Breast epithelium (tissue), 4 donors: ENCODE results near the gene BRIP1. TPM values are rescaled to one million over a fixed set of nuclear protein-coding genes. Genes with fewer than 3 reads are reported as not detected.

Experiments
- DNase-seq, 2 donors: peaks; one replicate each; pipeline ENCODE4 v3.0.0-alpha.2; 2019; ENCODE audit warnings: low spot score in 2 of 2
- H3K27ac ChIP-seq, 2 donors: fragments of 200-600 bp; sonication (generic) in 1 of 2; one replicate each; pipeline ENCODE4 v1.5.1; 2016 to 2019; ENCODE audit warnings: mild to moderate bottlenecking in 1 of 2
- H3K27me3 ChIP-seq, 2 donors: fragments of 200-600 bp; sonication (generic) in 1 of 2; one replicate each; pipeline versions ENCODE4 v1.5.1 to v1.6.0; 2017 to 2019; ENCODE audit warnings: control low read depth in 1 of 2, mild to moderate bottlenecking in 1 of 2
- H3K36me3 ChIP-seq: fragments of 200-600 bp; one replicate; pipeline ENCODE4 v1.5.1; 2019
- H3K4me1 ChIP-seq, 2 donors: fragments of 200-600 bp; sonication (generic); one replicate each; pipeline ENCODE4 v1.5.1; 2016 to 2019; ENCODE audit warnings: control low read depth in 1 of 2
- H3K4me3 ChIP-seq, 3 donors: fragments of 200-600 bp; sonication (generic); 1 replicate in 2 of 3; 2 replicates in 1 of 3; pipeline ENCODE4 v1.5.1; 2016 to 2019; ENCODE audit warnings: mild to moderate bottlenecking in 3 of 3, moderate library complexity in 2 of 3
- H3K9me3 ChIP-seq, 2 donors: fragments of 200-600 bp; sonication (generic) in 1 of 2; one replicate each; pipeline ENCODE4 v1.5.1; 2016 to 2019; ENCODE audit warnings: control low read depth in 1 of 2
- CTCF ChIP-seq, 3 donors: fragments of 450-650 bp; IDR thresholded peaks; one replicate each; pipeline ENCODE4 v1.5.1; 2016 to 2017; ENCODE audit warnings: antibody characterized with exemption in 3 of 3, mild to moderate bottlenecking in 3 of 3, moderate library complexity in 3 of 3
- POLR2A ChIP-seq: fragments of 450-650 bp; IDR thresholded peaks from one replicate; pipeline ENCODE4 v1.6.1; 2016; ENCODE audit warnings: antibody characterized with exemption, mild to moderate bottlenecking, moderate library complexity
- POLR2AphosphoS5 ChIP-seq, 3 donors: sonication (generic); formaldehyde crosslinking; IDR thresholded peaks; one replicate each; pipeline ENCODE4 v1.6.1; 2017; ENCODE audit warnings: antibody characterized with exemption in 3 of 3
- intact Hi-C: fragments of 100-400 bp; cut with DNase I; formaldehyde crosslinking; loops from one replicate; pipeline ENCODE4 v1.15.1; 2023; ENCODE audit warnings: low total_unique reads
- total RNA-seq, 3 donors: library from RNA; depleted of rRNA; stranded (reverse); fragments of >200 nt; gene quantifications; one replicate each; pipeline ENCODE4 v1.1.0, GENCODE V29; 2016

The BRIP1 gene
- total RNA-seq, 3 donors from 2014 or later: 0.33 to 1.0 (median 0.48) TPM

GRCh38 chr17:61808442-61808841 lies 54.9 kb downstream of the BRIP1 start:
- Histone ChIP-seq H3K4me3 (no peak overlapping the region), H3K36me3 (no peaks in the 10 kb centered on the region), H3K4me1 (no peaks in the 10 kb centered on the region), H3K9me3 (no peaks in the 10 kb centered on the region), H3K27me3 (no peaks in the 10 kb centered on the region), H3K27ac (no peak overlapping the region)
- intact Hi-C loops: no loop called here
- TF ChIP-seq POLR2AphosphoS5 (IDR thresholded peaks at IDR 0.05) (no peak), POLR2A (no peak), CTCF (IDR thresholded peaks at IDR 0.05) (no peak)
- DNase-seq: no peak

- no peaks in the 10 kb centered on the region for H3K9me3 ChIP-seq
- no peak overlapping the region for H3K4me3 ChIP-seq
- H3K27ac ChIP-seq: no peak overlapping the region
- H3K36me3 ChIP-seq: no peaks in the 10 kb centered on the region
- H3K4me1 ChIP-seq: no peaks in the 10 kb centered on the region
- DNase-seq: no peak
- TF ChIP-seq POLR2A (no peak), CTCF (IDR thresholded peaks at IDR 0.05) (no peak), POLR2AphosphoS5 (IDR thresholded peaks at IDR 0.05) (no peak)
- intact Hi-C loops: no loop called here
- no peaks in the 10 kb centered on the region for H3K27me3 ChIP-seq
Observed at GRCh38 chr17:61806936-61807335, 56.4 kb downstream of the BRIP1 start.

- H3K9me3 ChIP-seq: no peaks in the 10 kb centered on the region
- intact Hi-C loops: no loop called here
- H3K4me3 ChIP-seq: no peak overlapping the region
- H3K27ac ChIP-seq: no peak overlapping the region
- DNase-seq: no peak
- H3K36me3 ChIP-seq: no peaks in the 10 kb centered on the region
- TF ChIP-seq POLR2A (no peak), CTCF (IDR thresholded peaks at IDR 0.05) (no peak), POLR2AphosphoS5 (IDR thresholded peaks at IDR 0.05) (no peak)
- no peaks in the 10 kb centered on the region for H3K27me3 ChIP-seq
- no peaks in the 10 kb centered on the region for H3K4me1 ChIP-seq
Observed at GRCh38 chr17:61806081-61806828, 57.1 kb downstream of the BRIP1 start.

- no peak for DNase-seq
- Histone ChIP-seq H3K27me3 (no peaks in the 10 kb centered on the region), H3K27ac (no peak overlapping the region), H3K9me3 (no peaks in the 10 kb centered on the region), H3K4me3 (no peak overlapping the region), H3K4me1 (no peaks in the 10 kb centered on the region), H3K36me3 (no peaks in the 10 kb centered on the region)
- TF ChIP-seq POLR2A (no peak), POLR2AphosphoS5 (IDR thresholded peaks at IDR 0.05) (no peak), CTCF (IDR thresholded peaks at IDR 0.05) (no peak)
- intact Hi-C loops: no loop called here
Observed at GRCh38 chr17:61805399-61805798, 57.9 kb downstream of the BRIP1 start.

- Histone ChIP-seq H3K9me3 (no peaks in the 10 kb centered on the region), H3K4me3 (no peak overlapping the region), H3K4me1 (no peaks in the 10 kb centered on the region), H3K36me3 (no peaks in the 10 kb centered on the region), H3K27ac (no peak overlapping the region), H3K27me3 (no peaks in the 10 kb centered on the region)
- no peak for TF ChIP-seq POLR2A
- no peak for TF ChIP-seq POLR2AphosphoS5 (IDR thresholded peaks at IDR 0.05)
- TF ChIP-seq CTCF (IDR thresholded peaks at IDR 0.05): no peak
- no peak for DNase-seq
- intact Hi-C loops: no loop called here
Observed at GRCh38 chr17:61803796-61804195, 59.5 kb downstream of the BRIP1 start.
